ENCODE data around the gene ADSS1.

Gene ADSS1

DNA sequence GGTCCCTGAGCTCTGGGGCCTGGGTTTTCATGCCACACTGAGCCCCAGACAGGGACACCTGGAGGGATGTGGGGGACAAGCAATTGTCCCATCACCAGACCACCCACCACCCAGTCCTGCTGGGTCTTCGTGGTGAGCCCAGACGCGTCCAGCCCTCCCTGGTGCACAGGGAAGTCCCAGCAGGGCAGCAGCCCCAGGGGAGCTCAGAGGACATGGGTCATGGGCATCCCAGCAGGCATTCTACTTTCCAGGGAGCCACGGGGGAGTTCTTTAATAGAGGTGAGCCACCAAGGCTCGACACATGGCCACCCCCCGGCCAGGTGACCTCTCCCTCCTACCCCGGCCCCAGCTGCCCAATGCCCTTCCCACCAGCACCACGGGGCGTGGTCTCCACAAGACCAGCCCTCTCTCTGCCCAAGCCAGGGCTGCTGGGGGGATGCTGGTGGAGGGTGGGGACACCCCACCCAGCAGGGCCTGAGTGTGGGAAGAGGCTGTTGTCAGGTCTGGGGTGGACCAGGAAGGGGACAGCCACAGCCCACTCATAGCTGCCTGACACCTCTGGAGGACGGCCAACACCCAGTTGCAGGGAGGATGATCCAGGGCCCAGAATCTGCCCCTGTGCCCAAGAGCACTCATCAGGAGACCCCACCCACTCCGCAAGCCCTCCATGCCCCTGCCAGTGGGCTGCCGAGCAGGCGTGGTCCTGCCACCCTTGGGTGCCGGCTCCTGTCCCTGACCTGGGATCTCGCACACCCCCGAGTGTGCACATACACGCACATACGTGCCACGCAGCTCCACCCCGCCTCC is 57.4 kb downstream of the ADSS1 start:
- POLR2A ChIA-PET = no interaction called here
- no peak for TF ChIP-seq CTCF (IDR thresholded peaks at IDR 0.05; ENCODE audit: control extremely low read depth, extremely low read depth, low read depth, missing control alignments)
- CTCF ChIA-PET = interaction anchor here (2.5 kb wide), 1 partner anchor 13 kb away, joined by 10 read pairs; no protein-coding TSS in a partner anchor
- no peak for DNase-seq (ENCODE audit: extremely low spot score)

- ChIA-PET CTCF (interaction anchor here (2.5 kb wide), 1 partner anchor 14 kb away, joined by 10 read pairs; no protein-coding TSS in a partner anchor), POLR2A (no interaction called here)
- DNase-seq (ENCODE audit: extremely low spot score) = no peak
- no peak for TF ChIP-seq CTCF (IDR thresholded peaks at IDR 0.05; ENCODE audit: control extremely low read depth, extremely low read depth, low read depth, missing control alignments)
These were observed 58.2 kb downstream of the ADSS1 start for GRCh38 chr14:104782086-104782807.

DNA sequence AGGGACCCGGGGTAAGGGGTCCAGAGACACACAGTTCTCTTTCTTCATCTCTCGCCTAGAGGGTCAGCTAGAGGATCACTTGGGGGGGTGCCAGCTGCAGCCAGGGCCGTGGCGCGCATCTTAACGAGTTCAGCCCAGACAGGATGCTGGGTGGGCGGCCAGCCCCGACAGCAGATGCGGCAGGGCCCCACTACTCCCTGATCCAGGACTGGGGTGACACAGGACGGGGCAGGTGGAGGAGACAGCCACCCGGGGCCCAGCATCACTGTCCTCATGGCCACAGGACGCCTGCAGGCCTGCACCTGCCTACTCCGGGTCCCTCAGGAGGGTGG is 58.7 kb downstream of the ADSS1 start:
- POLR2A ChIA-PET = no interaction called here
- TF ChIP-seq CTCF (IDR thresholded peaks at IDR 0.05; ENCODE audit: control extremely low read depth, extremely low read depth, low read depth, missing control alignments) = no peak
- CTCF ChIA-PET = no interaction called here
- DNase-seq (ENCODE audit: extremely low spot score) = no peak

DNA sequence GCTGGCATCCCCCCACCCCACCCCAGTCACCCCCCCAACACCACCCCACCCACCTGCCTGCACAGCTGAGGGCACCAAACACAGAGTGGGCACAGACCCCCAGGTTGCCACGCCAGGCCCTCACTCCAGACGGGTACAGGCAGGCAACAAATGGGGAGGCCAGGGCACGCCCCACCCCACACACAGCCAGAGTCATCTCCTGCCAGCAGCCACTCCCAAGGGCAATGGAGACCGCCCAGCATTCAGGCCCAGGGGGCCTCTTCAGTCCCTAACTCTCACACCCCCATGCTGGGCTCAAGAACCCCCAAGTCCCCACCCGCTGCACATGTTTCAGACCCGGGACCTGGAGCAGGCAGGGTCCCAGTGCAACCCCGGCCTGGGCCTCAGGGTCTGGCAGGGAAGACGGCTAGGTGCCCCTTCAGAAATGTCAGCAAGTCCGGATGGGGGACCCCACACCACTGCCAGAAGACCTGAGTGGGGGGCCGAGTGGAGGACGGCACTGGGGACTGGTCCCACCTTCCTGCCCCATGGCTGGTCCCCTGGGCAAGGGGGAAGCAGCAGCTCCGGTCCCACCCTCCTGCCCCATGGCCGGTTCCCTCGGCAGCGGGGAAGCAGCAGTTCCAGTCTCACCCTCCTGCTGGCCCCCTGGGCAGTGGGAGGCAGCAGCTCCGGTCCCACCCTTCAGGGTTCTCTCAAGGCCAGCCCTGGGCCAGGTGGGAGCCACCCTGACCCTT is 59.6 kb downstream of the ADSS1 start:
- no peak for DNase-seq (ENCODE audit: extremely low spot score)
- CTCF ChIA-PET = no interaction called here
- POLR2A ChIA-PET = no interaction called here
- no peak for TF ChIP-seq CTCF (IDR thresholded peaks at IDR 0.05; ENCODE audit: control extremely low read depth, extremely low read depth, low read depth, missing control alignments)

GRCh38 chr14:104784218-104784568 is 60.2 kb downstream of the ADSS1 start:
- no peak for DNase-seq (ENCODE audit: extremely low spot score)
- ChIA-PET CTCF (interaction anchor here (1.4 kb wide), 1 partner anchor 16 kb away, joined by 4 read pairs; no protein-coding TSS in a partner anchor), POLR2A (no interaction called here)
- no peak for TF ChIP-seq CTCF (IDR thresholded peaks at IDR 0.05; ENCODE audit: control extremely low read depth, extremely low read depth, low read depth, missing control alignments)

DNA sequence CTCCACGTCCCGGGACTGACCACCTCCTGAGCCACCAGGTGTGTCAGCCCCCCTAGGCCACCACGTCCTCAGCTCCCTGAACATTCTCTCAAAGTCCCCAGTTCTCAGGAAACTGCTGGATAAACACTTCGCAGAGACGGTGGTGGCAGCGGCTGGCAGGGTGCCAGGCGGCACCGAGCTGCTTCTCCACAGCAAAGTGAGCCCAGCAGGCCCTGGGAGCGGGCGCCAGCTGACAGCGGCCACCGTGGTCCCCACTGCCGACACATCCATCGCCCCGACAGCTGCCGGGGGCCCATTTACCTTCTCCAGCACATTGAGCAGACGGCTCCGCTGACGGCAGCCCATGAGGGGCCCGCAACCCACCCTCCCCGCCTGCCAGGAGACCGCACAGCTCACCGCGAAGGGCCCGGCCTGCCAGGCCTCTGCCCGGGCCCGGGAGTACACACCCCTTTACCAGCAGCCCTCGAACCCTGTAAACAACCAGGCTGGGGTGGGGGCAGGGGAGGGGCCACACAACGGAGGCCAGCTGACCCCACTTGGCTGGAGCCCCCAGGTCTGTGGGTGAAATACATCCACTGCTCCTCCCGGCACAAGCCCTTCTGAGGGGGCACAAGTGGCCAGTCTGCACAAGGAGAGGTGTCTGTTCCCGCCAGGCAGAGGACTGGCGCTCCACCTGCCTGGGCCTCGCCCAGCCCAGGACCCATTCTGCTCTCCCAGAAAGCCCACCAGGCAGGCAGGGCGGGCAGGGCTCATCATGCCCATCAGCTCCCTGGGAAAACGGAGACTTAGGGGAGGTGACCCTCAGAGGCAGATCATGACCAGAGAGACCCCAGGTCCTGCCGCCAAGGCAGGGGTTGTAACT is 61.0 kb downstream of the ADSS1 start:
- ChIA-PET CTCF (interaction anchor here (1.4 kb wide), 1 partner anchor 16 kb away, joined by 4 read pairs; no protein-coding TSS in a partner anchor), POLR2A (no interaction called here)
- DNase-seq (ENCODE audit: extremely low spot score) = no peak
- TF ChIP-seq CTCF (IDR thresholded peaks at IDR 0.05; ENCODE audit: control extremely low read depth, extremely low read depth, low read depth, missing control alignments) = no peak

Data from GM10248 (cell line).